Keratinocyte (primary cell): Measurements from ENCODE around the gene PPP4R4.

Source experiments
- EZH2 ChIP-seq: IDR thresholded peaks from one replicate; pipeline ENCODE4 v1.6.1; 2012; ENCODE audit warnings: inconsistent platforms, mild to moderate bottlenecking, low read length, moderate library complexity
- TF ChIP-seq, protein P1 (sequence below), 3 experiments: IDR thresholded peaks in 1 of 3; conservative IDR thresholded peaks in 1 of 3; optimal IDR thresholded peaks in 1 of 3; 2 replicates in 2 of 3; 3 replicates in 1 of 3; pipeline versions ENCODE3 to v1.5.1; 2011; ENCODE audit warnings: low read length in 3 of 3, mild to moderate bottlenecking in 3 of 3, moderate library complexity in 2 of 3, control low read depth in 1 of 3, inconsistent platforms in 1 of 3; ENCODE audit not compliant: insufficient read depth in 2 of 3; ENCODE audit errors: extremely low read depth in 1 of 3

GRCh38 chr14:94125659-94126418, 48.3 kb upstream of the PPP4R4 start:
- TF ChIP-seq, protein P1, sequence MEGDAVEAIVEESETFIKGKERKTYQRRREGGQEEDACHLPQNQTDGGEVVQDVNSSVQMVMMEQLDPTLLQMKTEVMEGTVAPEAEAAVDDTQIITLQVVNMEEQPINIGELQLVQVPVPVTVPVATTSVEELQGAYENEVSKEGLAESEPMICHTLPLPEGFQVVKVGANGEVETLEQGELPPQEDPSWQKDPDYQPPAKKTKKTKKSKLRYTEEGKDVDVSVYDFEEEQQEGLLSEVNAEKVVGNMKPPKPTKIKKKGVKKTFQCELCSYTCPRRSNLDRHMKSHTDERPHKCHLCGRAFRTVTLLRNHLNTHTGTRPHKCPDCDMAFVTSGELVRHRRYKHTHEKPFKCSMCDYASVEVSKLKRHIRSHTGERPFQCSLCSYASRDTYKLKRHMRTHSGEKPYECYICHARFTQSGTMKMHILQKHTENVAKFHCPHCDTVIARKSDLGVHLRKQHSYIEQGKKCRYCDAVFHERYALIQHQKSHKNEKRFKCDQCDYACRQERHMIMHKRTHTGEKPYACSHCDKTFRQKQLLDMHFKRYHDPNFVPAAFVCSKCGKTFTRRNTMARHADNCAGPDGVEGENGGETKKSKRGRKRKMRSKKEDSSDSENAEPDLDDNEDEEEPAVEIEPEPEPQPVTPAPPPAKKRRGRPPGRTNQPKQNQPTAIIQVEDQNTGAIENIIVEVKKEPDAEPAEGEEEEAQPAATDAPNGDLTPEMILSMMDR (optimal IDR thresholded peaks at IDR 0.05 in 1 of 3, IDR thresholded peaks at IDR 0.05 in 1 of 3, conservative IDR thresholded peaks at IDR 0.05 in 1 of 3; ENCODE audit: extremely low read depth in 1 of 3, insufficient read depth in 2 of 3, low read length in 3 of 3), result no peak
- no peak for TF ChIP-seq EZH2
